K562 (cell line): ENCODE results near the gene ARHGEF12. TPM values are rescaled to one million over a fixed set of nuclear protein-coding genes. Genes with fewer than 3 reads are reported as not detected.

Source experiments
- ETV1 ChIP-seq: fragments of 450-650 bp; conservative IDR thresholded peaks from 2 replicates; pipeline ENCODE4 v1.6.1; 2016; ENCODE audit warnings: missing genetic modification characterization, control low read depth, low read depth, missing compliant biosample characterization
- HDAC1 ChIP-seq, 2 experiments: fragments of 450-650 bp; IDR thresholded peaks; 2 replicates each; pipeline ENCODE4 v1.6.1; 2016 to 2017; ENCODE audit warnings: inconsistent platforms in 1 of 2, mild to moderate bottlenecking in 1 of 2, moderate library complexity in 1 of 2
- HNRNPLL ChIP-seq: fragments of 200-400 bp; formaldehyde crosslinking; IDR thresholded peaks from 2 replicates; pipeline ENCODE4 v1.6.1; 2017; ENCODE audit warnings: low read length, low read depth, mild to moderate bottlenecking; ENCODE audit not compliant: poor library complexity, severe bottlenecking
- ILK ChIP-seq: fragments of 450-650 bp; IDR thresholded peaks from 2 replicates; pipeline ENCODE4 v1.6.1; 2016; ENCODE audit warnings: missing genetic modification characterization, low read depth, mild to moderate bottlenecking, missing compliant biosample characterization, moderate library complexity, borderline replicate concordance
- NCOA6 ChIP-seq: fragments of 450-650 bp; IDR thresholded peaks from 2 replicates; pipeline ENCODE4 v1.6.1; 2017; ENCODE audit warnings: mild to moderate bottlenecking
- SMARCA5 ChIP-seq: fragments of 450-650 bp; IDR thresholded peaks from 2 replicates; pipeline ENCODE4 v1.6.1; 2016
- ZNF551 ChIP-seq: fragments of 250-450 bp; sonication (Bioruptor Pico); IDR thresholded peaks from 2 replicates; pipeline ENCODE4 v1.5.0; 2021; ENCODE audit warnings: mild to moderate bottlenecking, moderate library complexity
- polyA plus RNA-seq, 8 experiments: library from polyadenylated mRNA; depleted of rRNA in 4 of 8; stranded (reverse) in 5 of 8; unstranded in 3 of 8; fragments of >200 nt; fragmentation: Nextera tagmentation in 2 of 8; fragmentation: Illumina TruSeq in 1 of 8; extraction: Ambion mirVana in 2 of 8; extraction: Trizol in 1 of 8; gene quantifications; 2 replicates each; pipeline versions ENCODE4 v1.2.1 to v1.2.3, GENCODE V29; 2011 to 2014; ENCODE audit warnings: inconsistent platforms in 1 of 8, missing spikeins in 1 of 8
- total RNA-seq, 7 experiments: library from RNA; depleted of rRNA in 6 of 7; stranded (reverse); fragments of >200 nt in 6 of 7; fragmentation: Illumina TruSeq in 2 of 7; extraction: Trizol in 2 of 7; gene quantifications; 2 replicates each; pipeline versions ENCODE4 v1.2.1 to v1.2.3, GENCODE V29; 2011 to 2021; ENCODE audit warnings: low replicate concordance in 1 of 7
- TF ChIP-seq, protein P1 (sequence below): fragments of 150-350 bp; conservative IDR thresholded peaks from 2 replicates; pipeline ENCODE4 v1.6.1; 2014; ENCODE audit warnings: low read length
- TF ChIP-seq, protein P2 (sequence below): fragments of 450-650 bp; IDR thresholded peaks from 2 replicates; pipeline ENCODE4 v1.6.1; 2016; ENCODE audit warnings: mild to moderate bottlenecking
- TF ChIP-seq, protein P3 (sequence below): conservative IDR thresholded peaks from 2 replicates; pipeline ENCODE4 v1.6.1; 2011; ENCODE audit warnings: low read depth, mild to moderate bottlenecking, low read length; ENCODE audit not compliant: control insufficient read depth
- TF ChIP-seq, protein P4 (sequence below): sonication (generic); formaldehyde crosslinking; IDR thresholded peaks from 2 replicates; pipeline ENCODE4 v1.8.1; 2023; ENCODE audit warnings: mild to moderate bottlenecking, missing genetic modification reagents
- TF ChIP-seq, protein P5 (sequence below): fragments of 450-650 bp; IDR thresholded peaks from one replicate; pipeline ENCODE4 v1.6.1; 2018; ENCODE audit warnings: mild to moderate bottlenecking, moderate library complexity; ENCODE audit not compliant: partially characterized antibody

The ARHGEF12 gene
- total and polyA plus RNA-seq, 9 of the 15 experiments (the other 6 are each of a cell fraction or from before 2014, with no cell fraction given): 3.5 to 51.7 (median 29.5) TPM

DNA sequence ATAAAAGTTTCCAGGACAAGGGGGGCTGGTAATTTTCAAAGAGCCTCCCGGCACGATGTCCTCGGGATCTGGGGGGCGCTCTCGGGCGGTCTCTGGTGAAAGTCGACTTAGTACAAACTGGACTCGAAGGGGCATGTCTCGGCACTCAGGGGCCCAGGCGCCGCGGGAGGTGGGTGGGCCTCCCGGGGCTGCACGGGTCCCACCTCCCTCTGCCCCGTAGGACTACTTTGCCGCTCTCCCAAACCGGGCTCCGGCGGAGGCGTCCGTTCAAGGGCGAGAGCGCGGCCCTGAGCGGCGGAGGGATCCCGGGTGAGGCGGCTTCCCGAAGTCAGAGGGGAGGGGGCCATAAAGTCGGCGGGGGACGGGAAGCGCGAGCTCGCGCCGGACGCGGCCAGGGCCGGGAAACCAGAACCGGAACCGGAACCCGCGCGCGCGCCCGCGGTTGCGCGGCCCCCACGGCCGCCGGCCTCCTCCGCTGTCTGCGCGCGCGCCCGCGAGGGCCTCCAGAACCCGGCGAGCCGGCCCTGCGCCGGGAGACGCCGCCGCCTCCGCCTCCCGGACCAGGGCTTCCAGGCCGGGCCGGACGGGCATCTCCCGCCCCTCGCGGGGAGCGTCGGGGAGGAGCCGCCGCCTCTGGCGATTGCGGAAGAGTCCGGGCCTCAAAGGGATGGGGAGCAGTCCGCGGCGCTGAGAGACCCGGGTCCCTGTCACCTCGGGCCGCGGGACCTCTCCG is at the start of gene ARHGEF12 (continued):
- TF ChIP-seq, protein P1, sequence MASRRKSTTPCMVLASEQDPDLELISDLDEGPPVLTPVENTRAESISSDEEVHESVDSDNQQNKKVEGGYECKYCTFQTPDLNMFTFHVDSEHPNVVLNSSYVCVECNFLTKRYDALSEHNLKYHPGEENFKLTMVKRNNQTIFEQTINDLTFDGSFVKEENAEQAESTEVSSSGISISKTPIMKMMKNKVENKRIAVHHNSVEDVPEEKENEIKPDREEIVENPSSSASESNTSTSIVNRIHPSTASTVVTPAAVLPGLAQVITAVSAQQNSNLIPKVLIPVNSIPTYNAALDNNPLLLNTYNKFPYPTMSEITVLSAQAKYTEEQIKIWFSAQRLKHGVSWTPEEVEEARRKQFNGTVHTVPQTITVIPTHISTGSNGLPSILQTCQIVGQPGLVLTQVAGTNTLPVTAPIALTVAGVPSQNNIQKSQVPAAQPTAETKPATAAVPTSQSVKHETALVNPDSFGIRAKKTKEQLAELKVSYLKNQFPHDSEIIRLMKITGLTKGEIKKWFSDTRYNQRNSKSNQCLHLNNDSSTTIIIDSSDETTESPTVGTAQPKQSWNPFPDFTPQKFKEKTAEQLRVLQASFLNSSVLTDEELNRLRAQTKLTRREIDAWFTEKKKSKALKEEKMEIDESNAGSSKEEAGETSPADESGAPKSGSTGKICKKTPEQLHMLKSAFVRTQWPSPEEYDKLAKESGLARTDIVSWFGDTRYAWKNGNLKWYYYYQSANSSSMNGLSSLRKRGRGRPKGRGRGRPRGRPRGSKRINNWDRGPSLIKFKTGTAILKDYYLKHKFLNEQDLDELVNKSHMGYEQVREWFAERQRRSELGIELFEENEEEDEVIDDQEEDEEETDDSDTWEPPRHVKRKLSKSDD: no peak
- TF ChIP-seq ZNF551 (CRISPR knock-in tag): no peak
- peak; percentile 59 for TF ChIP-seq HNRNPLL
- no peak for TF ChIP-seq ILK (tag)
- TF ChIP-seq, protein P2, sequence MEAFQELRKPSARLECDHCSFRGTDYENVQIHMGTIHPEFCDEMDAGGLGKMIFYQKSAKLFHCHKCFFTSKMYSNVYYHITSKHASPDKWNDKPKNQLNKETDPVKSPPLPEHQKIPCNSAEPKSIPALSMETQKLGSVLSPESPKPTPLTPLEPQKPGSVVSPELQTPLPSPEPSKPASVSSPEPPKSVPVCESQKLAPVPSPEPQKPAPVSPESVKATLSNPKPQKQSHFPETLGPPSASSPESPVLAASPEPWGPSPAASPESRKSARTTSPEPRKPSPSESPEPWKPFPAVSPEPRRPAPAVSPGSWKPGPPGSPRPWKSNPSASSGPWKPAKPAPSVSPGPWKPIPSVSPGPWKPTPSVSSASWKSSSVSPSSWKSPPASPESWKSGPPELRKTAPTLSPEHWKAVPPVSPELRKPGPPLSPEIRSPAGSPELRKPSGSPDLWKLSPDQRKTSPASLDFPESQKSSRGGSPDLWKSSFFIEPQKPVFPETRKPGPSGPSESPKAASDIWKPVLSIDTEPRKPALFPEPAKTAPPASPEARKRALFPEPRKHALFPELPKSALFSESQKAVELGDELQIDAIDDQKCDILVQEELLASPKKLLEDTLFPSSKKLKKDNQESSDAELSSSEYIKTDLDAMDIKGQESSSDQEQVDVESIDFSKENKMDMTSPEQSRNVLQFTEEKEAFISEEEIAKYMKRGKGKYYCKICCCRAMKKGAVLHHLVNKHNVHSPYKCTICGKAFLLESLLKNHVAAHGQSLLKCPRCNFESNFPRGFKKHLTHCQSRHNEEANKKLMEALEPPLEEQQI: peak; percentile 98
- peak; percentile 60 to 66; a peak in 3 of 4 replicates for TF ChIP-seq HDAC1 (IDR thresholded peaks at IDR 0.05)
- no peak for TF ChIP-seq NCOA6
- peak; percentile 77 for TF ChIP-seq ETV1
- TF ChIP-seq, protein P3, sequence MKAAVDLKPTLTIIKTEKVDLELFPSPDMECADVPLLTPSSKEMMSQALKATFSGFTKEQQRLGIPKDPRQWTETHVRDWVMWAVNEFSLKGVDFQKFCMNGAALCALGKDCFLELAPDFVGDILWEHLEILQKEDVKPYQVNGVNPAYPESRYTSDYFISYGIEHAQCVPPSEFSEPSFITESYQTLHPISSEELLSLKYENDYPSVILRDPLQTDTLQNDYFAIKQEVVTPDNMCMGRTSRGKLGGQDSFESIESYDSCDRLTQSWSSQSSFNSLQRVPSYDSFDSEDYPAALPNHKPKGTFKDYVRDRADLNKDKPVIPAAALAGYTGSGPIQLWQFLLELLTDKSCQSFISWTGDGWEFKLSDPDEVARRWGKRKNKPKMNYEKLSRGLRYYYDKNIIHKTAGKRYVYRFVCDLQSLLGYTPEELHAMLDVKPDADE: peak; percentile 78
- no peak for TF ChIP-seq SMARCA5
- TF ChIP-seq, protein P4, sequence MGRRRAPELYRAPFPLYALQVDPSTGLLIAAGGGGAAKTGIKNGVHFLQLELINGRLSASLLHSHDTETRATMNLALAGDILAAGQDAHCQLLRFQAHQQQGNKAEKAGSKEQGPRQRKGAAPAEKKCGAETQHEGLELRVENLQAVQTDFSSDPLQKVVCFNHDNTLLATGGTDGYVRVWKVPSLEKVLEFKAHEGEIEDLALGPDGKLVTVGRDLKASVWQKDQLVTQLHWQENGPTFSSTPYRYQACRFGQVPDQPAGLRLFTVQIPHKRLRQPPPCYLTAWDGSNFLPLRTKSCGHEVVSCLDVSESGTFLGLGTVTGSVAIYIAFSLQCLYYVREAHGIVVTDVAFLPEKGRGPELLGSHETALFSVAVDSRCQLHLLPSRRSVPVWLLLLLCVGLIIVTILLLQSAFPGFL (CRISPR knock-in tag): no peak
- TF ChIP-seq, protein P5, sequence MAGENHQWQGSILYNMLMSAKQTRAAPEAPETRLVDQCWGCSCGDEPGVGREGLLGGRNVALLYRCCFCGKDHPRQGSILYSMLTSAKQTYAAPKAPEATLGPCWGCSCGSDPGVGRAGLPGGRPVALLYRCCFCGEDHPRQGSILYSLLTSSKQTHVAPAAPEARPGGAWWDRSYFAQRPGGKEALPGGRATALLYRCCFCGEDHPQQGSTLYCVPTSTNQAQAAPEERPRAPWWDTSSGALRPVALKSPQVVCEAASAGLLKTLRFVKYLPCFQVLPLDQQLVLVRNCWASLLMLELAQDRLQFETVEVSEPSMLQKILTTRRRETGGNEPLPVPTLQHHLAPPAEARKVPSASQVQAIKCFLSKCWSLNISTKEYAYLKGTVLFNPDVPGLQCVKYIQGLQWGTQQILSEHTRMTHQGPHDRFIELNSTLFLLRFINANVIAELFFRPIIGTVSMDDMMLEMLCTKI: no peak
